NCI-H2196 treated with DMSO at 0.1 percent for 48 hours (cell line): ENCODE measurements around the gene DSTN.

ENCODE experiments used
- DNase-seq: peaks from one replicate; lab custom pipeline; 2025; ENCODE audit not compliant: unreplicated experiment; lab: John Stamatoyannopoulos, UW

The DSTN gene

GRCh38 chr20:17579369-17580039, 9.6 kb downstream of the DSTN start:
- DNase-seq = no peak

DNA sequence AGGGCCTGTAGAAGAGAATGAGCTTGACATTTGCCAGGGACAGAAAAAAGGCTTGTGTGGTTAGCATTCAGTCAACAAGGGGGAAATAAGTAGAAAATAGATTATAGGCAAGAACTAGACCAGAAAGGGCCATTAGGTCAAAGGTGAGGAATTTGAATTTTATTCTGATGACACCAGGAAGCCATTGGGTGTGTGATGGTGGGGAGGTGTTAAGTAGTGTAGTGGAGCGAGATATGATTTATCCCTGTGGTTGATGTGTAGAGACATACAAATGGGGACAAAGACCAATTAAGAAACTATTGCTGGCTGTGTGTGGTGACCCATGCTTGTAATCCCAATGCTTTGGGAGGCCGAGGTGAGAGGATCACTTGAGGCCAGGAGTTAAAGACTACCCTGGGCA, 11.0 kb downstream of the DSTN start:
- no peak for DNase-seq

DNA sequence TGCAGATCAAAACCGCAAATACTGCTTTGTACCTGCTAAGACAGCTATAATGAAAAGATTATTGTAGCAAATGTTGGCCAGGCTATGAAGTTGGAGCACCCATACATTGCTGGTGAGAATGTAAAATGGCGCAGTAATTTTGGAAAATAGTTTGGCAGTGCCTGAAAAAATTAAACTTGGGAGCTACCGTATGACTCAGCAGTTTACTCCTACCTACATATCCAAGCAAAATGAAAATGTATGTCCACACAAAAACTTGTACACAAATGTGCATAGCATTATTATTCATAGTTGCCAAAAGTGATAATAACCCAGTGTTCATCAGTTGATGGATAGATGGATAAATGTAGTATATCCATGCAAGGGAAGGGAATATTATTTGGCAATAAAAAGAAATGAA, 13.3 kb downstream of the DSTN start:
- DNase-seq = no peak

- DNase-seq = no peak
Observed at GRCh38 chr20:17584689-17585088, 14.8 kb downstream of the DSTN start.

GRCh38 chr20:17586250-17586649, 16.4 kb downstream of the DSTN start:
- DNase-seq = no peak

GRCh38 chr20:17587148-17587547, 17.3 kb downstream of the DSTN start:
- DNase-seq = no peak

GRCh38 chr20:17587824-17588223, 17.9 kb downstream of the DSTN start:
- no peak for DNase-seq

- DNase-seq = no peak
Observed at GRCh38 chr20:17589161-17589834, 19.4 kb downstream of the DSTN start.

- no peak for DNase-seq
Observed at GRCh38 chr20:17590245-17590644, 20.4 kb downstream of the DSTN start.

- no peak for DNase-seq
Observed at GRCh38 chr20:17593902-17594301, 24.0 kb downstream of the DSTN start.

DNA sequence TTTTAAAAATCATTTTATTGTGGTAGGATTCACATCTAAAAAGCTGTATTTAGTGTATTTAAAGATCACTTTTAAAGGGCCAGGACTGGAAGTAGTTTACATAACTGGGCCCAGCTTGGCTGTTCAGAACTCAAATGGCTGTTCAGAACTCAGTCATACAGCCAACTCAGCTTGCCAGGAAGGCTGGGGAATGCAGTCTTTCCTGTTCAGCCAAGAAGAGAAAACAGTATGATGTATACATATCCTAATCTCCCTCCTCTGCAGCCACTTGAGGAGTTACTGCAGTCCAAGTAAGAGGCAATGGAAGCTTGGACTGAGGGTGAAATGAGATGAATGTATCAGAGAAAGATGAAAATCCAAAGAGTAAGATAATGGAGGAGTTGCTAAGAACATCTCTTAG, 24.6 kb downstream of the DSTN start:
- no peak for DNase-seq

- no peak for DNase-seq
Observed at GRCh38 chr20:17595856-17596255, 26.0 kb downstream of the DSTN start.

- no peak for DNase-seq
Observed at GRCh38 chr20:17598013-17598550, 28.2 kb downstream of the DSTN start.

- no peak for DNase-seq
Observed at GRCh38 chr20:17601957-17602356, 32.1 kb downstream of the DSTN start.

DNA sequence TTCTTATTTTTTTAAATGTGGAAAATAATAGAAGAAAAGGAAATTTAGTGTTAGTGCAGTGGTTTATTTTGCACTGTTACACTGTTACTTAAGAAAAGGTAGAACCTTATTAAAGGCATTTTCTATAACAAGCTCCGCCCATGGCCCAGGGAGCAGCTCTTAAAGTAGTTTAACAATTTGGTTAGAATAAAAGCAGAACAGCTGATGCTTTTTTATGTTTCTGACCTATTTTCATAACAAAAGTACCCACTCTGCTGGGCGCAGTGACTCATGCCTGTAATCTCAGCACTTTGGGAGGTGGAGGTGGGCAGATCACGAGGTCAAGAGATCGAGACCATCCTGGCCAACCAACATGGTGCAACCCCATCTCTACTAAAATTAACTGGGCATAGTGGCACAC, 32.6 kb downstream of the DSTN start:
- no peak for DNase-seq

- no peak for DNase-seq
Observed at GRCh38 chr20:17605131-17605660, 35.3 kb downstream of the DSTN start.

DNA sequence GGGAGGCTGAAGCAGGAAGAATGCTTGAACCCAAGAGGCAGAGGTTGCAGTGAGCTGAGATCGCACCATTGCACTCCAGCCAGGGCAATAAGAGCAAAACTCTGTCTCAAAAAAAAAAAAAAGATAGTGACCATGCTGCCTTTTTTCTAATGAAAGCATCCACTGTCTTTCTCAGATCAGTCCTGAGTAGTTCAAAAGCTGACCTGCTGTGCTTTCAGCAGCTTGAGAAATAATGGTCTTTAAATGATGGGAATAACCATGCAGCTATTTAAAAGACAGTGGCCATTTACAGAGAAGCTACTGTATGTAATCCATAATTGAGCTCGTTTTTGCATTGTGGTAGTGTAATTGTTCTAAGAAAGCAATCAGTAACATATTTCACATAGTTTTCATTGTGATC, 36.1 kb downstream of the DSTN start:
- no peak for DNase-seq

GRCh38 chr20:17608701-17609497, 39.0 kb downstream of the DSTN start:
- no peak for DNase-seq

DNA sequence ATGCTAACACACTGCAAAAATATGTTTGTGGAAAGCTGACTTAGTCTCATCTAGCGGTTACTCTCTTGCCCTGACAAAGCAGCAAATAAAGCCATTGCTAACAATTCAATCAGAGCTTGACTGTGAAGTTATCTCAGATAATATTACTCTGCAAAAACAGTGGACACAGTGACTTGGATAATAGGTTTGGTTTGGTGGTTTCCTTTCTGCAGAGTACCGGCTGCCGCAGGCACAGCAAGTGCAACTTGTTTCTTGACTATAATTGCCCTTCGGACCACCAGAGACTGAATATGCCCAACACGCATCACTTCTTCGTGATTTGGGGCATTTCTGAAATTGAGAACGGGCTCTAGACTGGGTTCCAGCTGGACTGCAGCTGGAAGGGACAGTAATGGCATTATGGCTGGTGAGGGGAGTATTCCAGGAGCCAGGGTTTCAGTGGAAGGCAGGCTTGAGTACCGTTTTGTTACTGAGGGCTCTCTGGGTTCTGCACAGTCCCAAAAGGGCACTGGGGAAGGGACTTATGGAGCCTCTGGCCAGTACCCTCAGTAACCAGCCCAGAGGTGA, 40.0 kb downstream of the DSTN start:
- no peak for DNase-seq

DNA sequence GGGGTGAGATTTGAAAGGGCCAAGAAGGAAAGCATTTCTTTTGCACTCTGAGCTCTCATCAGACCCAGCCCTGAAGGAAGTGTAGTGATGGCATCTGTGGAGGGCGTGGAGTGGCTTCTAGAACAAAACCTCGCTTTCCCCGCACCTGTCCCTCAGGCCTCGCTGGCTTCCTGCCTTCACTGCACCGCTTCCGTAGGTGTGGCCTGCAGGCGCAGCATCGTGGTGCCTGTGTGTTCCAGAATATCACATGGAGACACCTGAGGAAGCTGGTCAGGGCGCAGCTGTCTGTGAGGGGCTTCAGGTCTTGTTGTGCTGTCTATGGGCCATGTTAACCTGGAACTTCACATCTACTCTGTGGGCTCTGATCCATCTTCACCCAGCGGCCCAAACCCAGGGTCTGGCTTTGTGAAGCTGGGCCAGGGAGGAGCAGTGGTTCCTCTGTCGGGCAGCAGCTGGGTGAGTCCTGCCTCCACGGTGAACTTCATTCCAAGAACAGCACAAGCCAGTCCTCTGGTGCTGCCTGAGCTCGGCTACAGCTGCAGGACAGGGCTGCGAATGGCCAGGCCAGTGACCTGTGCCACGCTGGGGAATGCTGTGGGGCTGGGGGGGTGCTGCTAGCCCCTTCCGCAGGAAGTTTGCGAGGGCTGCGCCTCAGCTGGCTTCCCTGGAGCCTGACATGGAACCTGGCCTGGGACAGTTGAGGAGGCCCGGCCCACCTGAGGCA, 40.9 kb downstream of the DSTN start:
- DNase-seq = no peak

- no peak for DNase-seq
Observed at GRCh38 chr20:17611290-17611539, 41.3 kb downstream of the DSTN start.
